Measurements from ENCODE around the gene ATAD3B.
"Not testable (repeated sequence)": the region's sequence is repeated elsewhere in the genome, so short reads cannot be mapped to it uniquely, and the experiment has no call there.

Gene ATAD3B

GRCh38 chr1:1477206-1477605 lies 5.6 kb downstream of the ATAD3B start:
- no peaks in the 10 kb centered on the region for H3K9me3 ChIP-seq (ENCODE audit: insufficient read depth, low read length)
- no peak overlapping the region for H3K4me3 ChIP-seq (ENCODE audit: insufficient read depth, low read length, poor library complexity, severe bottlenecking)
- TF ChIP-seq EZH2phosphoT487 (conservative IDR thresholded peaks at IDR 0.05; ENCODE audit: low read length) (no peak), CTCF (IDR thresholded peaks at IDR 0.05; ENCODE audit: insufficient read depth, low read length, poor library complexity, severe bottlenecking) (no peak)
- H3K9ac ChIP-seq (ENCODE audit: low read length): no peak overlapping the region
- no peaks in the 10 kb centered on the region for H3F3A ChIP-seq (ENCODE audit: insufficient read depth)
- no peaks in the 10 kb centered on the region for H3K36me3 ChIP-seq (ENCODE audit: low read length)
- no peaks in the 10 kb centered on the region for H3K9me2 ChIP-seq (replicated peaks; ENCODE audit: insufficient read depth, low read length)
- H3K27ac ChIP-seq (ENCODE audit: low read depth, low read length): no peak overlapping the region
- no peak overlapping the region for H3K4me2 ChIP-seq (ENCODE audit: low read depth, low read length, poor library complexity, severe bottlenecking)
- no peaks in the 10 kb centered on the region for H4K20me1 ChIP-seq (ENCODE audit: low read depth, low read length)
- H3K79me2 ChIP-seq (ENCODE audit: insufficient read depth, low read length): peaks cover 35% of the 10 kb centered on the region
- H2AFZ ChIP-seq (ENCODE audit: low read depth, low read length, severe bottlenecking): no peak overlapping the region
- no peaks in the 10 kb centered on the region for H3K27me3 ChIP-seq (ENCODE audit: low read length)

- H3K27ac ChIP-seq (ENCODE audit: low read depth, low read length): no peak overlapping the region
- H3F3A ChIP-seq (ENCODE audit: insufficient read depth): no peaks in the 10 kb centered on the region
- no peak overlapping the region for H3K9ac ChIP-seq (ENCODE audit: low read length)
- no peak overlapping the region for H3K4me3 ChIP-seq (ENCODE audit: insufficient read depth, low read length, poor library complexity, severe bottlenecking)
- H3K4me2 ChIP-seq (ENCODE audit: low read depth, low read length, poor library complexity, severe bottlenecking): no peak overlapping the region
- TF ChIP-seq CTCF (IDR thresholded peaks at IDR 0.05; ENCODE audit: insufficient read depth, low read length, poor library complexity, severe bottlenecking): no peak
- TF ChIP-seq EZH2phosphoT487 (conservative IDR thresholded peaks at IDR 0.05; ENCODE audit: low read length): no peak
- peaks cover 11% of the 10 kb centered on the region; the same call in 1 of the 2 replicates for H3K79me2 ChIP-seq (ENCODE audit: insufficient read depth, low read length)
- H4K20me1 ChIP-seq (ENCODE audit: low read depth, low read length): no peaks in the 10 kb centered on the region
- H3K9me3 ChIP-seq (ENCODE audit: insufficient read depth, low read length): no peaks in the 10 kb centered on the region
- no peaks in the 10 kb centered on the region for H3K9me2 ChIP-seq (replicated peaks; ENCODE audit: insufficient read depth, low read length)
- no peaks in the 10 kb centered on the region for H3K27me3 ChIP-seq (ENCODE audit: low read length)
- H2AFZ ChIP-seq (ENCODE audit: low read depth, low read length, severe bottlenecking): no peak overlapping the region
- H3K36me3 ChIP-seq (ENCODE audit: low read length): no peaks in the 10 kb centered on the region
Measured at GRCh38 chr1:1479547-1480487, 8.3 kb downstream of the ATAD3B start.

- not testable (repeated sequence) for H3F3A ChIP-seq (ENCODE audit: insufficient read depth); H3K27me3 ChIP-seq (ENCODE audit: low read length); H4K20me1 ChIP-seq (ENCODE audit: low read depth, low read length); H3K9ac ChIP-seq (ENCODE audit: low read length); H2AFZ ChIP-seq (ENCODE audit: low read depth, low read length, severe bottlenecking); H3K4me2 ChIP-seq (ENCODE audit: low read depth, low read length, poor library complexity, severe bottlenecking); H3K9me3 ChIP-seq (ENCODE audit: insufficient read depth, low read length); H3K9me2 ChIP-seq (replicated peaks; ENCODE audit: insufficient read depth, low read length); H3K36me3 ChIP-seq (ENCODE audit: low read length); H3K4me3 ChIP-seq (ENCODE audit: insufficient read depth, low read length, poor library complexity, severe bottlenecking); H3K27ac ChIP-seq (ENCODE audit: low read depth, low read length)
- H3K79me2 ChIP-seq (ENCODE audit: insufficient read depth, low read length): peaks cover 11% of the 10 kb centered on the region; the same call in 1 of the 2 replicates
Measured at GRCh38 chr1:1480488-1480867, 8.9 kb downstream of the ATAD3B start.

- not testable (repeated sequence) for H3K9ac ChIP-seq (ENCODE audit: low read length); H2AFZ ChIP-seq (ENCODE audit: low read depth, low read length, severe bottlenecking); H3K79me2 ChIP-seq (ENCODE audit: insufficient read depth, low read length); H3K4me3 ChIP-seq (ENCODE audit: insufficient read depth, low read length, poor library complexity, severe bottlenecking); H3K36me3 ChIP-seq (ENCODE audit: low read length); H3K9me3 ChIP-seq (ENCODE audit: insufficient read depth, low read length); H3K4me2 ChIP-seq (ENCODE audit: low read depth, low read length, poor library complexity, severe bottlenecking); H3K27ac ChIP-seq (ENCODE audit: low read depth, low read length); H4K20me1 ChIP-seq (ENCODE audit: low read depth, low read length); H3F3A ChIP-seq (ENCODE audit: insufficient read depth); H3K9me2 ChIP-seq (replicated peaks; ENCODE audit: insufficient read depth, low read length); H3K27me3 ChIP-seq (ENCODE audit: low read length)
Measured at GRCh38 chr1:1481811-1482210, 10.2 kb downstream of the ATAD3B start.
